C1 segment of cervical spinal cord (tissue), 14 donors: ENCODE data around the gene ERC2.

Experiments
- DNase-seq, 14 donors: peaks; one replicate each; lab custom pipeline; 2025; lab: John Stamatoyannopoulos, UW

ERC2 gene

DNA sequence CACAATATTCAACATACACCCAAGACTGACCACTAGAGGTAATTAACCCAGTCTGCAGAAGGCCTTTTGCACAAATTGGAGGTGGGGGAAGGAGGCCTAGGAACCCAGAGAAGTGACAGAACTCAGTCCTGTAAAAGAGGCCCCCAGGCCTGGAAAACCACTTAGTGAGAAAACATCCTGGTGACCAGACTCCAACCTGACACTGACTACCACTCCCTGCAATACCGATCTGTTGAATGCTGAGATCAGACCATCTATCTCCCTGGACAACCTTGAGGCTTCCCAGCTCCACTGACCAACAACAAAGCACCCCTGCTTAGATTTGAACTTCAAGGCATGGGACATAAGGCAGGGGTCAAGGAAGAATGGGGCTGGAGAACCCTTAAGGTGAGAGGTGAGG, 719.2 kb downstream of the ERC2 start:
- DNase-seq = no peak

DNA sequence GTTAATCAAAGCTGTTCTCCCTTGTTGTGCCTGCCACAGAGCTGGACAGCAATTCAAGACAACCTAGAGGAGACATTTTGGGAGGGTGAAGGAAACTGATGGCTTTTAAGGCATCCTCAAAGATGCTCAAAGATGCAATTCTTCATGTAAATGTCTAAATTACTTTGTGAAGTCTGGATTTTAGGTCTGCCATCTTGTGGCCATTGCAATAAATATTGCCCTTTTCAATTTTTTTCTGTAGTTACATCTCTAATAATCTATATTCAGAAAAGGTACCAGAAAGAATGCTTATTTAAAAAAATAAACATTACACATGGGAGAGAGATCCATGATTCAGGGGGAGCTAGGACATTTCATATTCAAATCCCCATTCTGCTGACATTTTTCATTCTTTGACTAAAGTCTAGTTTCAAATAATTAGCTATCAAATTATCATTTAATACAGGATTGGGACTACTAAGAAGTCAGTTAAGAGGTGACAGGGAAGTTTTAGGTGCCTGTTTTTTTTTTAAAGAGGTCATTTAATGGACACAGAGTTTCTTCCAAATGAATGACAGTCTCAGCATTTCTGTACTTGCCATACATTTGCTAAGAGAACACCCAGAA, 721.4 kb downstream of the ERC2 start:
- no peak for DNase-seq

DNA sequence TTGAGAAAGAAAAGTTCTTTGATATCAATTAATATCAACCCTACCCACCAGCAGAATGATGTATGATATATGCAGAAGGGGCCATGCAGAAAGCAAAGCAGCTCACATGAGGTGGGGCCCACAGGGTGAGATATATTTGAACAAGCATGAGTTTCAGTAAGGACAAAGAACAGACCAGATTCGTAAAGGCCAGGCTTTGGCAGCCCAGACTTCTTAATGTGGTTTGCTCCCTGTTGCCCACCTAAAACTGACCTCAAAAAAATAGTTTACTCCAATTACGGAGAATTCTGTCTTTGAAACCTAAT, 725.5 kb downstream of the ERC2 start:
- DNase-seq = no peak

DNA sequence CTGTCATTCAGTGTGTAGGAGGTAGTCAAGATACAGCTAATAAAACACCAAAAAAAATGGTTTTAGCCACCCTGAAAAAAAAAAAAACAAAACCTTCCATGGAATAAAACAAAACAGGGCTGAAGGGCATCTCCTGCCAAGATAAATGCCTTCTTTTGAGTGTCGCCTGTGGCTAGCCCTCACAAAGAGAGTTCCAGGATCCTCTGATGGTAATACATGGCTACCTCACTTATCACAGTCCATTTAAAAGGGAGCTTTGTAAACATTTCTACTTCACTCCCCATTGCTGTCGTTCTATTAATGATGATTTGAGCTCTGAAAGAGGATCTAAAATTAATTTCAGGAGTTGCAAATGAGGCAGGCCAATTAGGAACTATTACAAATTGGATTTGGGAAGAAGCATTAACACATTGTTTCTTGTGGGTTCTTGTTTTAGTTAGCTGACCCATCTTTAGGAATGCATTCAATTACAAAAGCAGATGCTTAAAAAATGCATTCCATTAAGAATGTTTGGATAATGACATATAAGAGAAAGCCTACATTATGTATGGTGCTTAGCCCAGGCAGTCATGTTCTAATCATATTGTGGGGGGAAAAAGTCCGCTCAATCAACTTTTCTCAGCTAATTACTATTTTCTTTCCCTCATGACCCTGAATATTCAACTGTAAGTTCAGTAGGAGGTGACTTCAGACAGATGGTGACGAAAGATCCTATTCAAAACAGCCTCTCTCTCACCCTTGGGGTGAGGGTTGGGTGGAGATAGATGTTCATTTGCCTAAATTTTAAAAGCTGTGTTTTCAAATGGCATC, 726.0 kb downstream of the ERC2 start:
- DNase-seq = no peak

DNA sequence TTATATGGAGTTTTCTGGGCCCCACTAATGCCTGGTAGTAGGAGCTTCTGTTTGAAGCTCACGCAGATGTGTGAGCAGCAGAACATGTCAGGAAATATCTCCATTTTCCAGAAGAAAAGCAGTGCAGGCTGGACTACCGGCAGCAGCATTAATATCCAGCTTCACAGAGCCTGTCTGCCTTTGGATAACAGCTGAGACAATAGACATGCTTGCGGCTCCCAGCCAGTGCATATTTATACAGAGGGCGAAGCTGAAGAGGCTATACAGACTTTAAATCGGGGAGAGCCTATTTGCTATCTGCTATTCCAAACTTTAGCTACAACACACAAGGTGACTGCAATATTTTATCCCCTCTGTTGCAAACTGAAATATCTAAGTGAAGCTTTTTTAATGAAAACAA, 731.1 kb downstream of the ERC2 start:
- no peak for DNase-seq

DNA sequence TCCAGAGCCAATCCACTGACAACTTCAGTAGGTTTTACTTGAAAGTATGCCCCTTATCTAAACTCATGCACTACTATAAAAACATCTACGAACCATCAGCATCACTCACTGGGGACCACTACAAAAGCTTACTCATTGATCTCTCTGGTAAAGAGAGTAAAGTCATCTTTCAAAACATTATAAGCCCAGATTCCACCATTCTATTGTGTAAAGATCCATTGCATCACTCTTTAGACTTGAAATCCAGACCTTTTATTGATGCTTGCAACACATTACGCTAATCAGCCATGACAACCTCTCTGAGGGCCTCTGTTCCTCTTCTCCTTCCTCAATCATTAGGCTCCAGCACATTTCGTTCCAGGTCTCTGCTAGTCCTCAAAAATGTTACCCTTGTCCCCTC, 732.3 kb downstream of the ERC2 start:
- DNase-seq = no peak

DNA sequence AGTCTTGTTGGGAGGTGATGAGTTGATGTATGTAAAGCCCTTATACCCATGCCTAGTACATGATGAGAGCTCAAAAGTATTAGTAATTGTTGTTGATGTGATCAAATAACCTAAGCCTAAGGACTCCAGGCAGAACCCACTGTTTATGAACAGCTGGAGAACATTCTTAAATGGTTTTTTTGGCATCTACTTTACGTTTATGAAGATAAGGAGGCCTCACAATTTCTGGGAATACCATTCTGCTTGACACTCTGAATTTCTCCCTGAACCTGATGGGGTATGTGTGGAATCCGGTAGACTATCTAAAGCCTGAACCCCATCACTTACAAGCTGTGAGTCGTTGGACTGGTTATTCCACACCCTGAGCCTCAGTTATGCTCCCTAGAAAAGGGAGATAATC, 736.5 kb downstream of the ERC2 start:
- no peak for DNase-seq

DNA sequence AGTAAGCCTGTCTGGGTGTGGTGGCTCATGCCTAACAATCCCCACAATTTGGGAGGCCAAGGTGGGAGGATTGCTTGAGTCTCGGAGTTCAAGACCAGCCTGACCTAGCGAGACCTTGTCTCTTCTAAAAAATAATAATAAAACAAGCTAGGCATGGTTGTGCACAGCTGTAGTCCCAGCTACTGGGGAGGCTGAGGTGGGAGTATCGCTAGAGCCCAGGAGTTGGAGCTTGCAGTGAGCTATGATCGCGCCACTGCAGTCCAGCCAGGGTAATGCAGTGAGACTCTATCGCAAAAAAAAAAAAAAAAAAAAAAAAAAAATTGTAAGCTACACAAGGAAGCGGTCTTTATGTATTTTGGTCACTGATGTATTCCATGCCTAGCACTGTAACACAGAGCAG, 738.7 kb downstream of the ERC2 start:
- DNase-seq = no peak

DNA sequence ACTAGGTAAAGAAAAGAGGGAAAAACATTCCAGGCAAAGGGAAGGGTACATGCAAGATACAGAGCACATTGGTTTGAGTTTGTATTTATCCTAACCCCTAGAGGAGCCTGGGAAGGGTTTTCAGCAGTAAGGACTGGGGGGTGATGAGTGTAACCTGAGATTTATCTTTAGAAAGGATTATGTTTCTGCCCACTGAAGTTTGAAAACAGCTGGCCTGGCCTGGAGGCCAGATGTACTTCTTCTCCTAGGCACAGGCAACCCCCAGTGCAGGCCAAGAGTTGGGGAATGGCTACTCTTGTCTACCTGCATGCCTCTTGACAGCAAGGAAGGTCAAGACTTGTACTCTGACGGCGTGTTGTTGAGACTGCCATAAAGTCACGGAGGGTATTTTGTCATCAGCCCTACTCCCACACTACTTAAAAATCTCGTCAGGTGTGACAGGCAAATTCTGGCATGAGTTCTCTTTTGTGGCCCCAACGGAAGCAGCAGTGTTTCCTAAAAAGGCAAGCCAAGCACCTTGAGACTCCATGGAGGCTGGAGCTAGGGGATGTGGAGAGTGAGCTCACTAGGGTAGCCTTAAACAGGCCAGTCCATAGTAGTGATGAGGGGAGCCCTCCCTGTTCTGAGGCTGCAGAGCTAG, 739.7 kb downstream of the ERC2 start:
- no peak for DNase-seq

DNA sequence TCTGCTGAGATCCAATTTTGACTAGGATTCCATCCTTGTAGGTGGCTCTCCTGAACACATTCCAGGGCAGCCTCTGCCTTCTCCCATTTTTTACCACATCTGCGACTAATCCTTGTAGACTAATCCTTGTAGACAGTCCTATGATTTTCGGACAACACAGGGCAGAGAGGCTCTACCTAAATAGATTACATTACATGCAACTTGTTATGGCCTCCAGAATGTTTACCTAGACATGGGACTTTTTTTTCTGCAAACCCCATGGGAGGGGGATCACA, 741.8 kb downstream of the ERC2 start:
- DNase-seq = no peak

DNA sequence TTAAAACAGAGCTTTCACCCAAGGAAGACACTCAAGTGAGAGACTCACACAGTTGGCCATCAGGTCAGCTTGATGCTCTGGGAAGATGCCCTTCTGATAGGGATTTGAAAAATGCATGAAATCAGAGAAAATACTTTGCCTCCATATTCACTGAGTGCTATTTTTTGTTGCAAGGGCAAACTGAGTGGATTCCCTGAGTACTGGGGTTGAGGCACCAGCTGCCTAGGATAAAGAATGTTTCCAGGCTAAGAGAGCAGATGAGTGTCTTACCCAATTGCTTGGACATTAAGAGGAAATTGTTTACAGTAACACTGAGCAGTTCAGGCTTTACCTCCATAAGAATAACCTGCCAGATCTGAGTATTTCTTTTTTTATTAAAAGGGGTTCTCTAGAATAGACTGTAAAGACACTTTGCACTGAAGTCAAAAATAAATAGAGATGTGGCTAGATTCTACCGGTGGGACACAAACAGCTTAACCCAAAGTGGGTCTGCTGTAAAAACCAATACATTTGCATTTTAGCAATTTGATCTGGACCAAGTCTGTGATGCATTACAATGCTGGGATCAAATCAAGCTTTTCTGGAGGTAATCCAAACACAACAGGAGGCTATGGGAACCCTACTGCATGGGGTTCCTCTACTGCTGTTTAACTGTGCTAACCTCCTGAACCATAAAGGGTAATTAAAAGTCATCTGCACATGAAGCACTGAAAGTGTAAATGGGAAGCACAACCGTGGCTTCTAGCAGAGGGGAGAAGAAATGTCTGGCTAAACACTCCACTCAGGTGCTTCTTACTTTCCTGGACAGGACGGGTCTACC, 742.4 kb downstream of the ERC2 start:
- DNase-seq = no peak

DNA sequence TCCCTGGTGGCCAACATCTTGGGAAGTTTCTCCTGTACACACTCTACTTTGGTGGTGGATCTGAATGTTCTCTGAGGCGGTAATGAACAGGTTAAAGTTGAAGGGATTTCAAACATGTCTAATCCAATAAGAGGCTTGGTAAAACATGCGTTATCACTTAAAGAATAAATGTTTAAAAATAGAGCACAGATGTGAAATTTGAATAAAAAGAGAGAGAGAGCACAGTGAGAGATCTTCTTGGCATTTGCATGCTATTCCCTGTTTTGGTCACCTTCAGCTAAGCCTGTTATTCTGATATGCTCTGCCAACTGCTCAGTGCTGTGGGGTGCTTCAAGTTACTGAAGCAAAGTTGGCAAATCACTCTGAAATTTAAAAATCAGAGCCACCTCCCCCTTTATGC, 743.4 kb downstream of the ERC2 start:
- no peak for DNase-seq

DNA sequence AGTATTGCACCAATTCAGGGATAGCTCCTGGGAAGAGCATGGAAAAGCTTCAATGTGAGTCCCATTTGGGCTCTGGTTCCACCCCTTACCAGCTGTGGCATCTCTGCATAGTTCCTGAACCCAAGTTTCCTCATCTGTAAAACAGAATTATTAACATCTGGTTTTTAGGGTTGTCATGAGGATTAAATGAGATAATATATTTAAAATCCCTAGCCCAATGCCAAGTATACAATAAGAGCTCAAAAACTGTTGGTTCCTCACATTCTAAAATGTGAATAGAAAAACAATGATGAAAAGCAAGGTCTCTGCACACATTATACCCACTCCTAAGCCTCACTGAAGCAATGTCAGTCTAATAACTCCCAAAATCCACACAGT, 743.9 kb downstream of the ERC2 start:
- DNase-seq = no peak

DNA sequence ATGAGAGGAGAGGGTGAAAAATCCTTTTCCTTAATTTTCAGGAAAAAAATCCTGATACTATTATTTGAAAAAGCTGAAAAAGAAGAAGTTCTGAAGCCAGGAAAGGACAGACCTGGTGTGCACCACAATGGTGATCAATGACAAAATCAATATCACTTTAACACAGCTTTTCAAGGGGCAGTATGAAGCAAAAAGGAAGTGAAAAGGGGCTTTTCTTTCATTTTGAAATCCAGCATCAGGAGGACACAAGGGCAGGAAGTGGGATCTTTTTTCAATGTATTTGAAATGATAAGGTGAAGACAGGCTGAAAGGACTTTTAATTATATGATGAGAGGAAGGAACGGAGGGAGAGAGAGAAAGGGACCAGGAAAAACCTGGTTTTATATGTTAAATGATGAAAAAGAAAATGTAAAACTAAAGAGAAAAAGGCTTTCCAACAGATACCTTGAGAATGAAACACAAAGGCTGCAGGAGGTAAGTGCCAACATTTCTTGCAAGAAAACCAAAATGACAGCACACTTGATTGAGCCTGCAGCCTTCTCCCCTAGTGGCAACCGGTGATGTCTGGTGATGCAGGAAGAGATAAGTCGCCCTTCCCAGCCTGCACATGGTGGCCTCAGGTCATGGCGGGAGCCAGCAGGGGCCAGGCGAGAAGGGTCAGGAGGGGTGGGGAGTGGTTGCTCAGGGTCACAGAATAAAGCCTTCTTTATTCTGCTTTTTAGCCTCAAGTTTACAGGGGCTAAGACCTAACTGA, 744.4 kb downstream of the ERC2 start:
- DNase-seq = no peak

DNA sequence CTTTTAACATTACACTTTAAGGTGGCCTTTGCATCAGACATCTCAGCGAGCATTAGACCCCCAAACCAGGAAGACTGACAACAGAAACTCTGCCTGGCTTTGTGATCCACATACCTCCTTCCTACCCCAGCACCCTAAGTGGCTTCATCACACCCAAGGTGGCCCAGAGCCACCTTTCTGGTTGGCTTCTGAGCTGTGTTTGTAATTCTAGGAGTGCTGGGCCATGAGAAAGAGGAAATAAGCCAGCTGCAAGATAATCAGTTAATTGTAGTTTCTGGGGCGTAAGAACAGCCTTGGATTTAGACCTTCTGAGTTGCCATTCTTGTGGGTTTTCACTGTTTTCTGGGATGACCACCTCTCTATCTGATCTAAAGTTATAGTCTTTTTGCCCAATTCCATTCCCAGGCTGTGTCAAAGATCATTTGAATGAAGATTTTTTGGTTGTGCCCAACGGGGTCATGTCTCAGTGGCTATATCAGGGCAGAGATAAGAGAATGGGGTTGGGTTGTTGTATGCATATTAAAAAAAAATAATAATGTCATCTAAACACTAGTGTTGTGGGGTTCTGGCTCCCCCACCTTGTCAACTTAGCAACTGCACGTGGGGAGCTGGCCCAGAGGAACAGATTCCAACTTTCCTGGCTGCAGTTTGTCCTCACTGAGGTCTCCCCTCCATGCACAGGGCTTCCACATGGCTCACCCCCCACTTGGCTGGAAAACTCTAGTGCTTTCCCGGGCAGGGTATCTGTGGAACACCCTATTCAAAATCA, 746.4 kb downstream of the ERC2 start:
- peak in 1 of 14 donors; percentile 4 for DNase-seq

DNA sequence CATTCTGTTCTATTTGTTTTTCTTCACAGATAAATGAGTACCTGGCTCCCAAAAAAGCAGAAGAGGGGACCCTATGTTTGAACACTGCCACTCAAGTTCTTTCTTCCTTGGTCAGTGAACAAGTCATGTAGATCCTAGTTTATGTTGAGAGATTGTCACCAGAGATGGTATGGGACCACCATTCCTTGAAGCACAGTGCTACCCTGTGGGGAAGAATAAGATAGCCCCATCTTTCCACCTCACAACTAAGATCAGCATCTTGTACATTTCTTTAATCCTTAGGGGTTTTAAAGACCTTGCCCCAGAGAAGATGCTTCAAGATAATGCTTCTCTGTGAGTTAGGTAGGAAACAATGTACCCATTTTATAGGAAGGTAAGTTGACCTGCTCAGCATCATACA, 747.7 kb downstream of the ERC2 start:
- DNase-seq = no peak

DNA sequence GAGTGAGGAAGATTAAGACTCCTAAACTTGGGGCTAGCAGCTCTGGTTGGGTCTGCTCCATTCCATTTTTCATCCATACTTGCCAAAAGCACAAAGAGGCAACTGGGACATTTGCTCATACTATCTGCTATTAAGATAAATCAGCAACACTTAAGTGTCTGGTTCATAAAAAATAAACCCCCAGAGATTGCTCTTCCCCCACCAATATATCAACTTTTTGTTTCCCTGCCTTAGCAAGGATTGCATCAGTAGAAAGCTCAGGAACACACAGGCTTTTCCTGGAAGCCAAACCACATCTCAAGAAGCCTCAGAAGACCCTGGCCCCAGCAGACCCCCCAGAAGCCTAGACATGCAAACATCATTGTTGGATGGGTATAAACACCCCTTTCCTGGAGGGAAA, 748.8 kb downstream of the ERC2 start:
- no peak for DNase-seq

DNA sequence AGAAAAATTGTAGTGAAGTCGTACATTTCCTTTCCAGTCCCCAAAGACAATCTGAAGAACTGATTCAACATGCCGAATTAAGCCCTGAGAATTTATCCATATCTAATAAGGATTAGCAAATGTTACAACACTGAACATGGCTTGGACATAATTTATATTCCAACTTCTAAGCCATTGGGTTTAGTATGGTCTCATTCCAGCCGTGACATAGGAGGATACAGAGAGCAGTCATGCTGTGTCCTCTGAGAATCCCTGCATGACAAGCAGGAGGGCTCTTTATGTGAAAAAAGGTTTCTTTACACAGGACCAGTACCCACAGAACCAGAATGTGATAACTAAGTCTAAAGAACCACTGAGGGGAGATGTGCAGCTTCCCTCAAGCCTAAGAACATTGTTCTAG, 749.3 kb downstream of the ERC2 start:
- no peak for DNase-seq

DNA sequence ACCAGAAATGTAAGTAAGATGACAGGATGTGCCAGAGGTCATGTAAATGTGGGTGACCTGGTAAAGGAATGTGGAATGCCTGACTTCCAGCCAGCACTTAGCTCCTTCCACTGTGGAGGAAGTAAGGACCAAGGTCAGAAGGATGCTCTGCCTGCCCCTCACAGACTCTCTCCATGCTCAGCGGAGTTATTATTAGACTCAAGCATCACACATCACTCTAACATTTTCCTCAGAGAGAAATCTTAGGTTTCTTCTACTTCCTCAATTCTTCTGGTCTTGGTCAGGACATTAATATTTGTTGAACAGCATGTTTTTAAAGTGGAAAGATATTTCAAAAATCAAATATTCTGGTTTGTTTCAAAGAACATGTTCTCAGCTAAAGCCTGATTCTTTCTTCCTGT, 749.7 kb downstream of the ERC2 start:
- DNase-seq = no peak

DNA sequence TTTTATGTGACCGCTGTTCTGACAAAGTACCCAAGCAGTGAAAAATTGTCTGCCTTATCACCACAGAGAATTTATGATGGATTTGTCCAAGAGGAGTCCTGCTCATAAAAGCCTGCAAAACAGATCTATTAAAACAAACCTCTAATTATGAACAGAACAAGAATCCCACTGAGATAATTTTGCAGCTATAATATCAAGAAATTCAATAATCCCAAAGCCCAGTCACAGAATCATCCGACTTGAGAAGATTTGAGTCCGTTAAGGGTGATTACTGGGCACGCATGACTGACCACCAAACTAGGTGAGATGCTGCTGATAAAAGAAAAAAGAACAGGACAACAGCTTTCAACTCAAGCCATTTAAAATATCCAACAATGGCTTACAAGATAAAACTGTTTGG, 750.2 kb downstream of the ERC2 start:
- DNase-seq = no peak

DNA sequence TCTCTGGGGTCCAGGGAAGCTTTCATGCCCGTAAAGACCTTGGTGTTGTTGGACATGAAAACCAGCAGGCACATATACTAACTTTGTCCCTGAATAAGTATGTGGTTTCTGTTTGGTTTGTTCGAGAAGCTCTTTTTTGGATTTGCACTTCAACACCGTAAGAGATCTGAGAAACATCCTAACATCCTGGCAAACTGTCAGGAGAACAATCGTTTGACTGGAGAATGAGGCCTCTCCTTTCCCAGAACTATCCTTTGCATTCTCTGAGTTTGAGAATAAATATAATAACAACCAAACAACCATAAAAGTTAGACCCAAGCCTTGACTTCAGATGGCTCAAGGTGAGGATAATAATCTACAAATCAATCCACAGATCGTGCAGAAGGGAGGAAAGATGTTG, 750.8 kb downstream of the ERC2 start:
- DNase-seq = no peak
